Hematopoietic multipotent progenitor cell treated with erythropoietin and hydrocortisone succinate and interleukin-3 and kit ligand, for 6 days (in vitro differentiated cells): ENCODE measurements around the gene DIP2B.

Experiments used
- DNase-seq: peaks from one replicate; pipeline ENCODE4 v3.0.0-alpha.2; 2015

Gene DIP2B

GRCh38 chr12:50615145-50615906 lies 110.5 kb downstream of the DIP2B start:
- no peak for DNase-seq

GRCh38 chr12:50615907-50616296 lies 111.1 kb downstream of the DIP2B start:
- no peak for DNase-seq

- no peak for DNase-seq
These were observed 112.9 kb downstream of the DIP2B start for GRCh38 chr12:50617657-50618056.

GRCh38 chr12:50618864-50619609 lies 114.3 kb downstream of the DIP2B start:
- no peak for DNase-seq

GRCh38 chr12:50619610-50619958 lies 114.8 kb downstream of the DIP2B start:
- no peak for DNase-seq

- DNase-seq = no peak
These were observed 115.6 kb downstream of the DIP2B start for GRCh38 chr12:50620109-50620977.

GRCh38 chr12:50620978-50621360 lies 116.2 kb downstream of the DIP2B start:
- no peak for DNase-seq

- DNase-seq = peak; percentile 35
These were observed 116.9 kb downstream of the DIP2B start for GRCh38 chr12:50621399-50622300.

- no peak for DNase-seq
These were observed 120.5 kb downstream of the DIP2B start for GRCh38 chr12:50625029-50625925.

GRCh38 chr12:50626026-50626425 lies 121.2 kb downstream of the DIP2B start:
- no peak for DNase-seq

GRCh38 chr12:50627491-50627890 lies 122.7 kb downstream of the DIP2B start:
- no peak for DNase-seq

GRCh38 chr12:50628394-50628793 lies 123.6 kb downstream of the DIP2B start:
- DNase-seq = no peak

- no peak for DNase-seq
These were observed 129.2 kb downstream of the DIP2B start for GRCh38 chr12:50633955-50634354.

GRCh38 chr12:50634379-50634778 lies 129.6 kb downstream of the DIP2B start:
- DNase-seq = no peak

GRCh38 chr12:50635364-50635763 lies 130.6 kb downstream of the DIP2B start:
- DNase-seq = no peak

GRCh38 chr12:50635857-50636256 lies 131.1 kb downstream of the DIP2B start:
- no peak for DNase-seq

- no peak for DNase-seq
These were observed 131.7 kb downstream of the DIP2B start for GRCh38 chr12:50636505-50636904.

- peak; percentile 87 for DNase-seq
These were observed 133.2 kb downstream of the DIP2B start for GRCh38 chr12:50637870-50638481.

GRCh38 chr12:50638482-50638880 lies 133.7 kb downstream of the DIP2B start:
- DNase-seq = no peak

- no peak for DNase-seq
These were observed 134.9 kb downstream of the DIP2B start for GRCh38 chr12:50639721-50640120.
